ENCODE data around the gene RAI14.

Gene RAI14

GRCh38 chr5:34675857-34676256 lies 19.7 kb downstream of the RAI14 start:
- Histone ChIP-seq H3K27ac (ENCODE audit: low read depth, low read length, severe bottlenecking) (no peak overlapping the region), H3K9me3 (ENCODE audit: control insufficient read depth, low read length) (no peaks in the 10 kb centered on the region), H3K4me3 (ENCODE audit: extremely low read depth, insufficient read depth, low read length, poor library complexity, severe bottlenecking) (no peak overlapping the region), H3K36me3 (ENCODE audit: control insufficient read depth, insufficient read depth, low read length) (peaks cover 55% of the 10 kb centered on the region), H3K4me1 (ENCODE audit: control insufficient read depth, insufficient read depth, low read length, poor library complexity, severe bottlenecking) (peaks cover 13% of the 10 kb centered on the region)
- 83 to 100% methylated on average over 1 of the region's 3 CpGs for WGBS, 2 experiments (ENCODE audit: insufficient coverage in 2 of 2)

DNA sequence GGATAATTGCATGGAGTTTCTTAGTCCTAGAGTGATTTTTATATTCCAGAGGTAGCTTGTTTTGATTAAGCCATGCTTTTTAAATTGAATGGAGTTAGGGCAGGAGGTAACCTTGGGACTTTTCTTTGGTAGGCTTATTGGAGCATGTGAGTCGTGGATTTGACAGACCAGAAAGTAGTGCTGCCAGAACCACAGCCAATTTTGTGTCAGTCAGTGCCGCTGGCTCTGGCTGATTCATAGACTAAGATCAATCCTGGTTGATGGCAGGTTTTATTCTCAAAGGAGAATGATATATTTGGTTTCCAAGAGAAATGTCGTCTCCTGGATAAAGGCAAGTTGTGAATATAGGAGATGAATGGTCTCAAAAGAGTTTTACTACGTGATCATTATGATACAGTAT lies 20.3 kb downstream of the RAI14 start:
- no peak overlapping the region for H3K4me3 ChIP-seq (ENCODE audit: extremely low read depth, insufficient read depth, low read length, poor library complexity, severe bottlenecking)

DNA sequence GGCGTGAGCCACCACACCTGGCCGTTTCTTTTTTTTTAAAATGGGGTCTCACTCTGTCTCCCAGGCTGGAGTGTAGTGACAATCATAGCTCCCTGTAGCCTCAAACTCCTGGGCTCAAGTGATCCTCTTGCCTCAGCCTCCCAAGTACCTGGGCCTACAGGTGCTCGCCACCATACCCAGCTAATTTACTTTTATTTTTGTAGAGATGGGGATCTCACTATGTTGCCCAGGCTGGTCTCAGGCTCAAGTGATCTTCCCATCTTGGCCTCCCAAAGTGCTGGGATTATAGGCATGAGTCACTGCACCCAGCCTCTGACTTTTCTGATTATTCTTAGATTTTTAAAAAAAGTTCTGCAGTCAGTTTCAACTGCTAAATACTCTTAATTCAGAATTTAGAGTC lies 21.3 kb downstream of the RAI14 start:
- Histone ChIP-seq H3K4me1 (ENCODE audit: control insufficient read depth, insufficient read depth, low read length, poor library complexity, severe bottlenecking) (peaks cover 8% of the 10 kb centered on the region), H3K4me3 (ENCODE audit: extremely low read depth, insufficient read depth, low read length, poor library complexity, severe bottlenecking) (no peak overlapping the region), H3K27ac (ENCODE audit: low read depth, low read length, severe bottlenecking) (no peak overlapping the region), H3K9me3 (ENCODE audit: control insufficient read depth, low read length) (no peaks in the 10 kb centered on the region), H3K36me3 (ENCODE audit: control insufficient read depth, insufficient read depth, low read length) (peaks cover 51% of the 10 kb centered on the region)
- WGBS, 2 experiments (ENCODE audit: insufficient coverage in 2 of 2) = 91 to 95% methylated on average over 2 of the region's 3 CpGs

More for the DNA sequence above, 20.3 kb downstream of the RAI14 start:
- 91 to 100% methylated on average over 2 to 4 of the region's 4 CpGs for WGBS, 2 experiments (ENCODE audit: insufficient coverage in 2 of 2)
- Histone ChIP-seq H3K27ac (ENCODE audit: low read depth, low read length, severe bottlenecking) (no peak overlapping the region), H3K36me3 (ENCODE audit: control insufficient read depth, insufficient read depth, low read length) (peaks cover 53% of the 10 kb centered on the region), H3K4me1 (ENCODE audit: control insufficient read depth, insufficient read depth, low read length, poor library complexity, severe bottlenecking) (peaks cover 13% of the 10 kb centered on the region), H3K9me3 (ENCODE audit: control insufficient read depth, low read length) (no peaks in the 10 kb centered on the region)

- H3K4me1 ChIP-seq (ENCODE audit: control insufficient read depth, insufficient read depth, low read length, poor library complexity, severe bottlenecking) = peaks cover 15% of the 10 kb centered on the region
- H3K36me3 ChIP-seq (ENCODE audit: control insufficient read depth, insufficient read depth, low read length) = peaks cover 33% of the 10 kb centered on the region
- H3K9me3 ChIP-seq (ENCODE audit: control insufficient read depth, low read length) = no peaks in the 10 kb centered on the region
- no peak overlapping the region for H3K27ac ChIP-seq (ENCODE audit: low read depth, low read length, severe bottlenecking)
- WGBS, 2 experiments (ENCODE audit: insufficient coverage in 2 of 2) = 100% methylated on average over 1 of the region's 2 CpGs
- no peak overlapping the region for H3K4me3 ChIP-seq (ENCODE audit: extremely low read depth, insufficient read depth, low read length, poor library complexity, severe bottlenecking)
Observed at GRCh38 chr5:34680896-34681295, 24.8 kb downstream of the RAI14 start.

GRCh38 chr5:34682926-34683623 lies 26.9 kb downstream of the RAI14 start:
- peak overlapping the region; percentile 43 for H3K27ac ChIP-seq (ENCODE audit: low read depth, low read length, severe bottlenecking)
- no peaks in the 10 kb centered on the region for H3K9me3 ChIP-seq (ENCODE audit: control insufficient read depth, low read length)
- no peak overlapping the region for H3K4me3 ChIP-seq (ENCODE audit: extremely low read depth, insufficient read depth, low read length, poor library complexity, severe bottlenecking)
- peaks cover 36% of the 10 kb centered on the region for H3K4me1 ChIP-seq (ENCODE audit: control insufficient read depth, insufficient read depth, low read length, poor library complexity, severe bottlenecking)
- WGBS, 2 experiments (ENCODE audit: insufficient coverage in 2 of 2) = 90 to 91% methylated on average over 4 to 6 of the region's 8 CpGs
- peaks cover 34% of the 10 kb centered on the region for H3K36me3 ChIP-seq (ENCODE audit: control insufficient read depth, insufficient read depth, low read length)

DNA sequence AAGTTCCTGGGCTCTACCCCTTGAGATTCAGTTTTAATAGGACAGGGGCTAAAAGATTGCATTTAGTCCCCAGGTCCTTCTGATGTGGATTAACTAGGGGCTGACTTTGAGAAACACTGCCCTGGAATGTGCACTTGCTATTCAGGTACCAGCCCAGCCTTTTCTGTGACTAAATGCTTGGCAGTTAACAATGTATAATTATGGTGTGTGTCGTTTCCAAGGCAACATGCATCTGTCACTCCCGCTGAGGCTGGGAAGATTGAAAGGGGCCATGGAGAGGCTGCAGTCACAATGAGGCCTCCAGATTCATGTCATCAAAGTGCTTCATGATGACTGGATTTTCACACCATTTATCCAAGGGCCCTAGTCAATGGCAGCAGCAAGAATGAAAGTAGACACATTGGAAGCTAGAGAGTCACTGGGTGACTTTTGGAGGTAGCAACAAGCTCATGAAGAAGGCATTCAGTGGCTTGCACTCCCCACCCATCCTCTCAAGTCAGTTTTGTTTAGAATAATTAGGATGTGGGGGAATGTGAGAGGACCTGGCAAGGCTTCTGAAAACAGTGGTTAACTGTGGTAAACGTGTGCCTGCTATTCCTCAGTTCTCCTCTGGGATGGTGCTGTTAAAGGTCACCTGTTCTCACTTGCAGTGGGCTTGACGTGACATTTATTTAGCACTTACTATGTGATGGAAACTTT lies 28.3 kb downstream of the RAI14 start:
- Histone ChIP-seq H3K27ac (ENCODE audit: low read depth, low read length, severe bottlenecking) (peak overlapping the region; percentile 95), H3K36me3 (ENCODE audit: control insufficient read depth, insufficient read depth, low read length) (peaks cover 42% of the 10 kb centered on the region), H3K9me3 (ENCODE audit: control insufficient read depth, low read length) (no peaks in the 10 kb centered on the region), H3K4me1 (ENCODE audit: control insufficient read depth, insufficient read depth, low read length, poor library complexity, severe bottlenecking) (peaks cover 40% of the 10 kb centered on the region), H3K4me3 (ENCODE audit: extremely low read depth, insufficient read depth, low read length, poor library complexity, severe bottlenecking) (no peak overlapping the region)
- WGBS, 2 experiments (ENCODE audit: insufficient coverage in 2 of 2) = 40 to 57% methylated on average over 3 to 4 of the region's 4 CpGs

DNA sequence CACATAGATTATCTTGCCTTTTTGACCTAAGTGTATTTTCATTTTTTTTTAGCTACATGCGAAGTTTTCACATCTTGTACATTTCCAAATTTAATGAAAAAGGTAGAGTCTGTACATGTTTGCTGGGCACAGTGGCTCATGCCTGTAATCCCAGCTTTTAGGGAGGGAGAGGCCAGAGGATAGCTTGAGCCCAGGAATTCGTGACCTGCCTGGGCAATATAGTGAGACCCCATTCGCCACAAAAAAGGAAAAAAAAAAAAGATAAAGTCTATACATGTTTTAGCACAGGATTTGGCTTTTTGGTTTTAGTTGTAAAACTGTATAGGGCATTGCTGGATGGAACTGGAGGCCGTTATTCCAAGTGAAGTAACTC lies 28.8 kb downstream of the RAI14 start:
- Histone ChIP-seq H3K9me3 (ENCODE audit: control insufficient read depth, low read length) (no peaks in the 10 kb centered on the region), H3K4me1 (ENCODE audit: control insufficient read depth, insufficient read depth, low read length, poor library complexity, severe bottlenecking) (peaks cover 40% of the 10 kb centered on the region), H3K36me3 (ENCODE audit: control insufficient read depth, insufficient read depth, low read length) (peaks cover 44% of the 10 kb centered on the region), H3K27ac (ENCODE audit: low read depth, low read length, severe bottlenecking) (peak overlapping the region; percentile 95), H3K4me3 (ENCODE audit: extremely low read depth, insufficient read depth, low read length, poor library complexity, severe bottlenecking) (no peak overlapping the region)
- whole genome bisulfite sequencing, 2 experiments (ENCODE audit: insufficient coverage in 2 of 2) = 79 to 85% methylated on average over 2 to 3 of the region's 4 CpGs

DNA sequence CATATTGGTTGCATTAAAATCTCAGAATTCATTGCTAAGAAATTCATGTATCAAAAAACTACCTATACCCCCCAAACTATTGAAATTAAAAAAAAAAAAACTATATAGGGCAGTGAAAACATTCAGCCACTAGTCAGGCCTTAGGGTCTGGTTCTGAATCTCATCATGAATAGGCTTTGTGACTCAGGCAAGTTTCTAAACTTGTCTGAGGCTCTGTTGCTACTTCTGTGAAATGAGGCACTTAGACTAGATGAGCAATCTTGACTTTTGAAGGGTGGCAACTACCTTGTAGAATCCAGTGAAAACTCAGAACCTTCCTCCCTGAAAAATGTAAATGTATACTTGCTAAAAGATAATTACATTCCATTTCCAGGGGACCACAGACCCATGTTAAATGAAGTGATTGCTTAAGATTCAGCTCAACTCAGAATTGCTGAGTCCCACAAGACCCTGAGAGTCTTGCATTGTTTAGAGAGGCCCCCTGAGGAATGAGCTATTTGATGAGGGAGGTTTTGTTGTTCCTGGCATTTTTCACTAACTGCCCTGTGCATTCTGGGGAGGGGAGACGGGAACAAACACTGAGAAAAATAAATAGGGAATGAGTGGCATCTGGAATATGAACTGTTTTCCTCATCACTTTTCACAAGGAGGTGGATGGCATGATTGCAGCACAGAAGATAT lies 29.5 kb downstream of the RAI14 start:
- Histone ChIP-seq H3K4me1 (ENCODE audit: control insufficient read depth, insufficient read depth, low read length, poor library complexity, severe bottlenecking) (peaks cover 40% of the 10 kb centered on the region), H3K27ac (ENCODE audit: low read depth, low read length, severe bottlenecking) (peak overlapping the region; percentile 95), H3K9me3 (ENCODE audit: control insufficient read depth, low read length) (no peaks in the 10 kb centered on the region), H3K36me3 (ENCODE audit: control insufficient read depth, insufficient read depth, low read length) (peaks cover 46% of the 10 kb centered on the region), H3K4me3 (ENCODE audit: extremely low read depth, insufficient read depth, low read length, poor library complexity, severe bottlenecking) (no peak overlapping the region)
- 0 to 17% methylated on average over 1 of the region's 1 CpG for WGBS, 2 experiments (ENCODE audit: insufficient coverage in 2 of 2)

DNA sequence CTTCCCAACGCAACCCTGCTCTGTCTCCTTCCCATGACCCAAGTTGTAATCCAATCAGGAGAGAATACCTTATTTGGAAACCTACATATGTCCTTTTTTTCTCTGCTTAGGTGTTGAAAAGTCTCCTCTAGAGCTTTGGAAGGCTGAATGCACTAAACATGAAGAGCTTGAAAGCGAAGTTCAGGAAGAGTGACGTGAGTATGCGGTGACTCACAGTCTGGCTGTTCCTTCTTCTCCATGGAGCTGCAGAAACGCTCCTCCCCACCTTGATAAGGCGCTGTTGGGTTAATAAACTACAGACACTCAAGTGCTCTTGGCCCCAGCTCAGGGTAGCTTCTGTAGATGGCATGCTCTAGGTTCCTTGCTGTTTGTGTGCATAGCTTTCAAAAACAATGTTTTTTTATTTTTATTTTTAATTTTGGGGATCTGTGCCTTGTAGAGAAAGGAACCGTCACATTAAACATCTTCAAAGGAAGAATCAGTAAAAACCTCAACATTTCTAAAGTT lies 30.7 kb downstream of the RAI14 start:
- 28 to 61% methylated on average over 2 to 4 of the region's 7 CpGs for WGBS, 2 experiments (ENCODE audit: insufficient coverage in 2 of 2)
- peak overlapping the region; percentile 95 for H3K27ac ChIP-seq (ENCODE audit: low read depth, low read length, severe bottlenecking)
- peaks cover 58% of the 10 kb centered on the region for H3K36me3 ChIP-seq (ENCODE audit: control insufficient read depth, insufficient read depth, low read length)
- no peak overlapping the region for H3K4me3 ChIP-seq (ENCODE audit: extremely low read depth, insufficient read depth, low read length, poor library complexity, severe bottlenecking)
- H3K4me1 ChIP-seq (ENCODE audit: control insufficient read depth, insufficient read depth, low read length, poor library complexity, severe bottlenecking) = peaks cover 40% of the 10 kb centered on the region
- no peaks in the 10 kb centered on the region for H3K9me3 ChIP-seq (ENCODE audit: control insufficient read depth, low read length)

DNA sequence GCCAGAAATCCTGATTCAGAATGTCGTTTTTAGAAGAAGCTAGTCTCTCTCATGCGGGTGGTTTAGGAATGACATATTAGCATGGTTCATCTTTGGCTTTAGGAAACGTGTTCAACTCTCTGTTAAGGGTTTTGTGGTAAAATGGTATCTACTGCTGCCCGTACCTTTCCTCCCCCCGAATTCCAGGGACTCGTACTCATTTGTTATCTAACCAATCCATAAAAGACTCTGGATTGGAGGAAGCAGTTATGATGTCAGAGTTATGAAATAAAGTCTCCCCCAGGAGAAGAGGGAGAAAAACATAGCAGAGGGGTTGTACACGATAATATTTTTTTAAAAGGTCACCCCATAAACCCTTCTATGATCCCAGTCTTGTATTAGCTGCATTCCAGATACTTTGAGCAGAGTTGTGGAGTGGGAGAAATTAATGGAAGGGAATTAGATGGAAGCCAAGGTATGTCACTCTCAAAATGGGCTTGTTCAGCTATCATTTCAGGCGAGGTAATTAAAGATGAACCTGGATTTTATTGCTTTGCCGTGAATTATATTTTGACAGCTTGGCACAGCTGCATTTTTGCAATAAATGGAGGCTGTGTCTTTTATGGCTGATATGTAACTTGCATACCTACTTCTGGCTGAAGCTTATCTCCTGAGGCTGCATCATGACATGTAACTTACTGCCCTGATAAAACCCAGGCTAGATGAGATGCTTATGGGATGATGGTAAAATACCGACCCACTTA lies 31.3 kb downstream of the RAI14 start:
- peaks cover 40% of the 10 kb centered on the region for H3K4me1 ChIP-seq (ENCODE audit: control insufficient read depth, insufficient read depth, low read length, poor library complexity, severe bottlenecking)
- no peak overlapping the region for H3K4me3 ChIP-seq (ENCODE audit: extremely low read depth, insufficient read depth, low read length, poor library complexity, severe bottlenecking)
- H3K27ac ChIP-seq (ENCODE audit: low read depth, low read length, severe bottlenecking) = peak overlapping the region; percentile 95
- peaks cover 63% of the 10 kb centered on the region for H3K36me3 ChIP-seq (ENCODE audit: control insufficient read depth, insufficient read depth, low read length)
- 70 to 89% methylated on average over 3 to 5 of the region's 10 CpGs for WGBS, 2 experiments (ENCODE audit: insufficient coverage in 2 of 2)
- H3K9me3 ChIP-seq (ENCODE audit: control insufficient read depth, low read length) = no peaks in the 10 kb centered on the region

All from mesodermal cell (in vitro differentiated cells).